Esophagus squamous epithelium (tissue), 5 donors: Measurements from ENCODE around the gene NOL11. TPM values are rescaled to one million over a fixed set of nuclear protein-coding genes. Genes with fewer than 3 reads are reported as not detected.
A peak's percentile ranks its signal among the peaks of the same experiment; 100 is the strongest.

Source experiments
- DNase-seq: peaks from one replicate; lab custom pipeline; 2025; lab: John Stamatoyannopoulos, UW
- H3K27ac ChIP-seq, 4 donors: fragments of 200-600 bp; sonication (generic); one replicate each; pipeline ENCODE4 v1.5.1; 2016 to 2019; ENCODE audit warnings: mild to moderate bottlenecking in 1 of 4
- H3K27me3 ChIP-seq, 4 donors: fragments of 200-600 bp; sonication (generic); 1 replicate in 3 of 4; 2 replicates in 1 of 4; pipeline versions ENCODE4 v1.5.1 to v1.6.0; 2017 to 2021; ENCODE audit warnings: antibody characterized with exemption in 1 of 4
- H3K36me3 ChIP-seq, 3 donors: fragments of 200-600 bp; sonication (generic); one replicate each; pipeline ENCODE4 v1.5.1; 2016 to 2019
- H3K4me1 ChIP-seq, 3 donors: fragments of 200-600 bp; sonication (generic); one replicate each; pipeline ENCODE4 v1.5.1; 2017 to 2019
- H3K4me3 ChIP-seq, 4 donors: fragments of 200-600 bp; sonication (generic); 1 replicate in 3 of 4; 2 replicates in 1 of 4; pipeline ENCODE4 v1.5.1; 2016 to 2019; ENCODE audit warnings: mild to moderate bottlenecking in 2 of 4, moderate library complexity in 1 of 4
- H3K9me3 ChIP-seq, 3 donors: fragments of 200-600 bp; sonication (generic); one replicate each; pipeline ENCODE4 v1.5.1; 2016 to 2019
- CTCF ChIP-seq, 6 experiments: fragments of 450-650 bp in 4 of 6; fragments of 200-600 bp in 2 of 6; sonication (generic) in 2 of 6; IDR thresholded peaks; one replicate each; pipeline ENCODE4 v1.5.1; 2016 to 2019; ENCODE audit warnings: antibody characterized with exemption in 6 of 6, mild to moderate bottlenecking in 4 of 6, moderate library complexity in 4 of 6
- POLR2A ChIP-seq, 4 donors: fragments of 450-650 bp; IDR thresholded peaks; one replicate each; pipeline ENCODE4 v1.6.1; 2017; ENCODE audit warnings: antibody characterized with exemption in 4 of 4, mild to moderate bottlenecking in 4 of 4, moderate library complexity in 3 of 4
- WGBS, 2 donors: methylation state at CpG; one replicate each; pipeline ENCODE4 v1.1.5; 2018; 5-methylcytosine and 5-hydroxymethylcytosine counted together
- intact Hi-C: fragments of 100-400 bp; cut with DNase I; formaldehyde crosslinking; loops from one replicate; pipeline ENCODE4 v1.15.0; 2022
- total RNA-seq, 4 donors: library from RNA; depleted of rRNA; stranded (reverse); fragments of >200 nt; gene quantifications; one replicate each; pipeline ENCODE4 v1.1.0, GENCODE V29; 2016
- donor health status: DM: yes; HTN: yes; CAD: no.

The NOL11 gene
- total RNA-seq: 10 to 100 TPM; 22.6 to 40.6 (median 35.1) TPM

DNA sequence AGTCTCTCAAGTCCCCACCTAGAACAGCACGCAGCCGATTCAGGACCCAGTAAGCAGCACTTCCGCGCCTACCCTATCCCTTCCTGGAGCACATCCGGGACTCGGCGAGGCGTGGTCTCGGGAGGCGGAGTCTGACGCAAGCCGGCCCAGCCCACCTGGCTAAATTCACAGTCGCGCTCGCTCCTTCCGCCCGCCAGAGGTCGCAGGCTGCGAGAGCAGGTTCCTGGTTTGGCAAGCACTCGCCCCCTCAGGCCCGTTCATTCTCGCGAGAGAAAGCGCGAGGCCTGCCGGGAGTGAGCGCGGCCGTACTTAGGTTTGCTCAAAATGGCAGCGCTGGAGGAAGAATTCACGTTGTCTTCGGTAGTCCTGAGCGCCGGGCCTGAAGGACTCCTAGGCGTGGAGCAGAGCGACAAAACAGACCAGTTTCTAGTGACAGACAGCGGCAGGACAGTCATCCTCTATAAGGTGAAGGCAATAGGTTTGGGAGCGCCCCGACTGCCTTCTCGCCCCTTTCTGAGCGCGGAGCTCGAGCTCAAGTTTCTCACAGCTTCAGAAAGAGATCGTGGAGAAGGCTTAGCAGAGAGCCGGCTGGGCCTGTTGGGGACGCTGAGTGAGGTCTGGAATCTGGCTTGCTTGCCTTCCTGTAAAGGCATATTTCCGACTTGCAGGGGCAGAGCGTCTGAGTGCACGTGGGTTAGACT lies at the start of gene NOL11:
Gene NOL11 (plus strand): TSS at position 313 of the 701 bp plus-strand sequence. CDS start 12 bp downstream, at position 325.
- intact Hi-C loops: no loop called here
- no peaks in the 10 kb centered on the region for H3K27me3 ChIP-seq
- peak within 1 kb of the TSS; percentile 89 to 92 (median 91) for H3K27ac ChIP-seq
- WGBS, 2 donors: 0 to 1% methylated on average over 29 to 35 of the region's 49 CpGs
- H3K4me1 ChIP-seq: peaks cover 8 to 27% (median 18%) of the 10 kb centered on the region in 3 donors
- H3K36me3 ChIP-seq: peaks cover 0 to 30% (median 20%) of the 10 kb centered on the region in 3 donors
- DNase-seq: peak; percentile 95
- H3K9me3 ChIP-seq: no peaks in the 10 kb centered on the region
- H3K4me3 ChIP-seq: peak within 1 kb of the TSS; percentile 78 to 93 (median 84)
- peak in 3 of 4 donors; percentile 55 to 87 (median 81) for TF ChIP-seq POLR2A (IDR thresholded peaks at IDR 0.05)
- TF ChIP-seq CTCF (IDR thresholded peaks at IDR 0.05): peak; percentile 85 to 99 (median 97)

DNA sequence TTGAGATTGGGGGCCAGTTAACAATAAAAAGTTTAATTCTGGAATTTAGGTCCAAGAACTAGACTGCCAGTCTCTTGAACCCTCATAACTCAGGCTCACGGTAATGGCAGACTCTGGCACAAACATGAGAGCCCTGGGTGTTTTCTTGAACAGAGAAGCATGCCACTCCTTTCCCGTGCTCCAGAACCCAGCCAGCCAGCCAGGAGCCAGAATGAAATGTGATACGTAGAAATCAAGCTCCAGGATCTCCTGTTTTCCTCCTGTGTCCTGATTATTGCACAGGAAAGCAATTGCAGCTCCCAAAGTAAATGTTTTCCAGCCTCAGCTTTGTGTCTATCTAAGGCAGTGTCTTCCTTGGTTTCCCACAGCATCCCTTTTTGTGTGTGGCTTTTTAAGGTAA lies 46.2 kb upstream of the NOL11 start:
- WGBS, 2 donors: 48 to 57% methylated on average over 3 of the region's 3 CpGs
- Histone ChIP-seq H3K27me3 (no peaks in the 10 kb centered on the region), H3K36me3 (peaks cover 0 to 18% (median 0%) of the 10 kb centered on the region in 3 donors), H3K4me3 (no peak overlapping the region), H3K4me1 (peaks cover 0 to 18% (median 0%) of the 10 kb centered on the region in 3 donors), H3K27ac (peak overlapping the region in 1 of 4 donors; percentile 2), H3K9me3 (no peaks in the 10 kb centered on the region)
- TF ChIP-seq POLR2A (IDR thresholded peaks at IDR 0.05): no peak
- no peak for TF ChIP-seq CTCF (IDR thresholded peaks at IDR 0.05)
- intact Hi-C loops: no loop called here
- no peak for DNase-seq

GRCh38 chr17:67672592-67673335 lies 45.0 kb upstream of the NOL11 start:
- Histone ChIP-seq H3K36me3 (peaks cover 0 to 18% (median 0%) of the 10 kb centered on the region in 3 donors), H3K4me1 (peaks cover 0 to 18% (median 0%) of the 10 kb centered on the region in 3 donors), H3K4me3 (no peak overlapping the region), H3K27ac (no peak overlapping the region), H3K27me3 (no peaks in the 10 kb centered on the region), H3K9me3 (no peaks in the 10 kb centered on the region)
- TF ChIP-seq CTCF (IDR thresholded peaks at IDR 0.05) (no peak), POLR2A (IDR thresholded peaks at IDR 0.05) (no peak)
- WGBS, 2 donors: 67 to 77% methylated on average over 10 of the region's 10 CpGs
- DNase-seq: no peak
- intact Hi-C loops: no loop called here

DNA sequence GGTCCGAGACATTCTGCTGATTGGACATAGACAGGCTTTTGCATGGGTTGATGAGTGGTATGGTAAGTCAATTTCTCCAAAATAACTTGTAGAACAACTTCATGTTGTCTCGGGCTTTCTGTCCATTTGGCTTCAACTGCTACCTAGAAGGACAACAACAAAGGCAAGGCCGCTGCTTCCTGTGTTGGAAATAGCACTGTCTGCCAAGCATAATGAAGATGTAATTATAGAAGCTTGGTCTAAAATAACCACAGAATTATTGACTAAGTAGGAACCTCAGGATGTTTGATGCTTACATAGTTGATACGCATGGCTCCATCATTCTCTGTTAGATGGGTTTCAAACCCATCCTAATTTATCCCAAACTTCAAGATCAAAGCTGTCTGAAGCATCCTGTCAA lies 42.3 kb upstream of the NOL11 start:
- Histone ChIP-seq H3K27ac (no peak overlapping the region), H3K36me3 (peaks cover 0 to 13% (median 0%) of the 10 kb centered on the region in 3 donors), H3K4me1 (peaks cover 0 to 18% (median 0%) of the 10 kb centered on the region in 3 donors), H3K4me3 (no peak overlapping the region), H3K9me3 (no peaks in the 10 kb centered on the region), H3K27me3 (no peaks in the 10 kb centered on the region)
- 80 to 89% methylated on average over 4 of the region's 4 CpGs for WGBS, 2 donors
- DNase-seq: no peak
- intact Hi-C loops: no loop called here
- TF ChIP-seq CTCF (IDR thresholded peaks at IDR 0.05) (no peak), POLR2A (IDR thresholded peaks at IDR 0.05) (no peak)

GRCh38 chr17:67676305-67676704 lies 41.4 kb upstream of the NOL11 start:
- DNase-seq: no peak
- TF ChIP-seq CTCF (IDR thresholded peaks at IDR 0.05) (no peak), POLR2A (IDR thresholded peaks at IDR 0.05) (no peak)
- Histone ChIP-seq H3K9me3 (no peaks in the 10 kb centered on the region), H3K4me1 (peaks cover 0 to 14% (median 0%) of the 10 kb centered on the region in 3 donors), H3K4me3 (no peak overlapping the region), H3K27me3 (no peaks in the 10 kb centered on the region), H3K27ac (no peak overlapping the region), H3K36me3 (peaks cover 0 to 7% (median 0%) of the 10 kb centered on the region in 3 donors)
- intact Hi-C loops: no loop called here
- 49 to 73% methylated on average over 4 of the region's 4 CpGs for WGBS, 2 donors
